Prostate gland (tissue), 1 donor: ENCODE measurements around the gene CXCL9.

Experiments
- POLR2A ChIP-seq: fragments of 450-650 bp; IDR thresholded peaks from one replicate; pipeline ENCODE4 v1.6.1; 2016; ENCODE audit warnings: antibody characterized with exemption, mild to moderate bottlenecking
- POLR2AphosphoS5 ChIP-seq: sonication (generic); formaldehyde crosslinking; IDR thresholded peaks from one replicate; pipeline ENCODE4 v1.6.1; 2017; ENCODE audit warnings: antibody characterized with exemption

DNA sequence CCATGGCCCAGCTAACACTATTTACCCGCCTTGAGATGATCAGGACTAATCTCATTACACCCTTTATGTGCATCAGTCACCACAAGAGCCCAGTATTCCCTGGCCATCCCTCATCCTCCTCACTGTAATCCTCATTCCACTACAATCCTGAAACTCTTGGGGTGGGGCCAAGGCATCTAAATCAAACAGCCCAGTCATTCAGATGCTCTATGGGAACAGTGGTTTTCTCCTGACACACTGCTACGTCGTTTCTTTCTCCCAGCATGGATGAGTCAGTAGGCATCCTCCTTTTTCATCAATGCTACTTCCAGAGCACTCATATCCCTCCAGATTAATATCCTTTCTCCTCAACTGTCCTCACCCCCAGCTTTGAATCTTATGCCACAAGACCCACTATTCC, 22.2 kb downstream of the CXCL9 start:
- TF ChIP-seq POLR2AphosphoS5 (no peak), POLR2A (no peak)
